ENCODE results near the gene SYNM.

- TF ChIP-seq EZH2phosphoT487 (IDR thresholded peaks at IDR 0.05; ENCODE audit: low read depth, severe bottlenecking, unreplicated experiment): no peak
- TF ChIP-seq CTCF (IDR thresholded peaks at IDR 0.05; ENCODE audit: poor library complexity): no peak
- no peak for TF ChIP-seq EZH2 (IDR thresholded peaks at IDR 0.05; ENCODE audit: borderline replicate concordance)
Measured at GRCh38 chr15:99153026-99153535, 48.2 kb downstream of the SYNM start.

All from hepatocyte (in vitro differentiated cells).